Body of pancreas (tissue), 4 donors: ENCODE data around the gene PLPPR1. TPM values are rescaled to one million over a fixed set of nuclear protein-coding genes. Genes with fewer than 3 reads are reported as not detected.

Experiments used
- ATAC-seq: fragments of 150-250 bp; one replicate; pipeline ENCODE4 v1.9.1; 2016
- DNase-seq, 4 donors: peaks; one replicate each; pipeline ENCODE4 v3.0.0-alpha.2; 2019
- H3K27ac ChIP-seq, 4 donors: fragments of 200-600 bp; sonication (generic); 1 replicate in 3 of 4; 2 replicates in 1 of 4; pipeline versions ENCODE4 v1.5.1 to v1.6.1; 2016 to 2019; ENCODE audit warnings: mild to moderate bottlenecking in 1 of 4, mixed read lengths in 1 of 4, moderate library complexity in 1 of 4
- H3K27me3 ChIP-seq, 2 donors: fragments of 200-600 bp; sonication (generic); one replicate each; pipeline ENCODE4 v1.6.0; 2016; ENCODE audit warnings: mild to moderate bottlenecking in 1 of 2
- H3K36me3 ChIP-seq, 2 donors: fragments of 200-600 bp; sonication (generic); replicated peaks in 1 of 2; 2 replicates each; pipeline ENCODE4 v1.5.1; 2016; ENCODE audit warnings: low read depth in 2 of 2; ENCODE audit not compliant: insufficient read depth in 1 of 2
- H3K4me1 ChIP-seq: fragments of 200-600 bp; sonication (generic); one replicate; pipeline ENCODE4 v1.6.0; 2016
- H3K4me3 ChIP-seq, 2 donors: fragments of 200-600 bp; sonication (generic); 1 replicate in 1 of 2; 2 replicates in 1 of 2; pipeline ENCODE4 v1.5.1; 2016 to 2019
- H3K9me3 ChIP-seq, 3 donors: fragments of 200-600 bp; sonication (generic); 1 replicate in 2 of 3; 2 replicates in 1 of 3; pipeline ENCODE4 v1.5.1; 2016
- CTCF ChIP-seq, 7 experiments: fragments of 450-650 bp in 4 of 7; fragments of 200-600 bp in 3 of 7; sonication (generic) in 3 of 7; IDR thresholded peaks; one replicate each; pipeline ENCODE4 v1.5.1; 2016 to 2019; ENCODE audit warnings: antibody characterized with exemption in 7 of 7
- POLR2A ChIP-seq, 3 donors: fragments of 450-650 bp; IDR thresholded peaks; one replicate each; pipeline ENCODE4 v1.6.1; 2016; ENCODE audit warnings: antibody characterized with exemption in 3 of 3, mild to moderate bottlenecking in 2 of 3
- WGBS, 2 donors: methylation state at CpG; one replicate each; pipeline ENCODE4 v1.1.5; 2017; 5-methylcytosine and 5-hydroxymethylcytosine counted together
- intact Hi-C: fragments of 100-400 bp; cut with DNase I; formaldehyde crosslinking; loops from one replicate; pipeline ENCODE4 v1.15.1; 2023
- total RNA-seq, 2 donors: library from RNA; depleted of rRNA; stranded (reverse); fragments of >200 nt; gene quantifications; one replicate each; pipeline ENCODE4 v1.1.0, GENCODE V29; 2016

PLPPR1 gene
- total RNA-seq, 2 donors from 2014 or later = 0.26 TPM; not detected in 1

- H3K4me3 ChIP-seq = no peak overlapping the region
- no peak for DNase-seq
- no peaks in the 10 kb centered on the region for H3K36me3 ChIP-seq
- intact Hi-C loops = no loop called here
- H3K4me1 ChIP-seq = no peaks in the 10 kb centered on the region
- no peaks in the 10 kb centered on the region for H3K27me3 ChIP-seq
- 39 to 46% methylated on average over 8 of the region's 8 CpGs for WGBS, 2 donors
- ATAC-seq = no peak
- H3K27ac ChIP-seq = no peak overlapping the region
- H3K9me3 ChIP-seq = no peaks in the 10 kb centered on the region
- TF ChIP-seq POLR2A (IDR thresholded peaks at IDR 0.05) (no peak), CTCF (IDR thresholded peaks at IDR 0.05) (no peak)
Measured at GRCh38 chr9:101054657-101055056, 26.1 kb downstream of the PLPPR1 start.

GRCh38 chr9:101055516-101055915 is 27.0 kb downstream of the PLPPR1 start:
- no peak for ATAC-seq
- WGBS, 2 donors = 47 to 52% methylated on average over 3 of the region's 3 CpGs
- H3K27ac ChIP-seq = no peak overlapping the region
- no peaks in the 10 kb centered on the region for H3K9me3 ChIP-seq
- no peaks in the 10 kb centered on the region for H3K4me1 ChIP-seq
- intact Hi-C loops = no loop called here
- TF ChIP-seq POLR2A (IDR thresholded peaks at IDR 0.05) = no peak
- TF ChIP-seq CTCF (IDR thresholded peaks at IDR 0.05) = no peak
- H3K4me3 ChIP-seq = no peak overlapping the region
- H3K27me3 ChIP-seq = no peaks in the 10 kb centered on the region
- H3K36me3 ChIP-seq = no peaks in the 10 kb centered on the region
- DNase-seq = no peak

- WGBS, 2 donors = 33 to 65% methylated on average over 1 of the region's 1 CpG
- ATAC-seq = no peak
- no peak overlapping the region for H3K27ac ChIP-seq
- no peaks in the 10 kb centered on the region for H3K27me3 ChIP-seq
- TF ChIP-seq POLR2A (IDR thresholded peaks at IDR 0.05) (no peak), CTCF (IDR thresholded peaks at IDR 0.05) (no peak)
- no peaks in the 10 kb centered on the region for H3K36me3 ChIP-seq
- intact Hi-C loops = no loop called here
- no peaks in the 10 kb centered on the region for H3K4me1 ChIP-seq
- no peak overlapping the region for H3K4me3 ChIP-seq
- no peak for DNase-seq
- H3K9me3 ChIP-seq = no peaks in the 10 kb centered on the region
Measured at GRCh38 chr9:101062686-101063085, 34.2 kb downstream of the PLPPR1 start.

GRCh38 chr9:101063192-101063591 is 34.7 kb downstream of the PLPPR1 start:
- Histone ChIP-seq H3K4me3 (no peak overlapping the region), H3K4me1 (no peaks in the 10 kb centered on the region), H3K36me3 (no peaks in the 10 kb centered on the region), H3K27ac (no peak overlapping the region), H3K27me3 (no peaks in the 10 kb centered on the region), H3K9me3 (no peaks in the 10 kb centered on the region)
- ATAC-seq (no peak), DNase-seq (no peak)
- no peak for TF ChIP-seq POLR2A (IDR thresholded peaks at IDR 0.05)
- WGBS, 2 donors = 49 to 53% methylated on average over 2 of the region's 2 CpGs
- intact Hi-C loops = no loop called here

GRCh38 chr9:101064206-101064605 is 35.7 kb downstream of the PLPPR1 start:
- DNase-seq = no peak
- Histone ChIP-seq H3K27me3 (no peaks in the 10 kb centered on the region), H3K4me3 (no peak overlapping the region), H3K4me1 (no peaks in the 10 kb centered on the region), H3K27ac (no peak overlapping the region), H3K9me3 (no peaks in the 10 kb centered on the region), H3K36me3 (no peaks in the 10 kb centered on the region)
- no peak for ATAC-seq
- intact Hi-C loops = no loop called here
- TF ChIP-seq POLR2A (IDR thresholded peaks at IDR 0.05) = no peak
- no peak for TF ChIP-seq CTCF (IDR thresholded peaks at IDR 0.05)
